Activated CD8-positive, alpha-beta T cell treated with anti-CD3 and anti-CD28 coated beads for 36 hours (primary cell): ENCODE measurements around the gene IGF2BP1. TPM values are rescaled to one million over a fixed set of nuclear protein-coding genes. Genes with fewer than 3 reads are reported as not detected.

Experiments
- ATAC-seq: fragments of 200-7000 bp; cut with Tn5 transposase; one replicate; pipeline ENCODE4 v1.10.0; 2021; ENCODE audit warnings: mild to moderate bottlenecking, moderate library complexity
- CTCF ChIA-PET: fragments of 350-600 bp; sonication (Branson Sonifier 250); formaldehyde crosslinking; loops from one replicate; lab custom pipeline; 2021; ENCODE audit warnings: antibody characterized with exemption; lab: Charles Lee
- POLR2A ChIA-PET: fragments of 350-600 bp; sonication (Branson Sonifier 250); formaldehyde crosslinking; loops from one replicate; lab custom pipeline; 2021; ENCODE audit warnings: antibody characterized with exemption; lab: Charles Lee
- DNase-seq: peaks from one replicate; pipeline ENCODE4 v3.0.0-alpha.2; 2020
- H3K27ac Mint-ChIP-seq: one replicate; pipeline ENCODE4 v1.8.0; 2021; ENCODE audit warnings: mild to moderate bottlenecking, mixed read lengths
- H3K27me3 Mint-ChIP-seq: one replicate; pipeline ENCODE4 v1.8.0; 2021; ENCODE audit warnings: mixed read lengths
- H3K36me3 Mint-ChIP-seq: one replicate; pipeline ENCODE4 v1.8.0; 2021; ENCODE audit warnings: low read depth, mixed read lengths
- H3K4me1 Mint-ChIP-seq: one replicate; pipeline ENCODE4 v1.8.0; 2021; ENCODE audit warnings: low read depth, mixed read lengths
- H3K4me3 Mint-ChIP-seq: one replicate; pipeline ENCODE4 v1.8.0; 2021; ENCODE audit warnings: mild to moderate bottlenecking, moderate library complexity, mixed read lengths
- H3K9me3 Mint-ChIP-seq: one replicate; pipeline ENCODE4 v1.8.0; 2021; ENCODE audit warnings: mixed read lengths
- intact Hi-C: fragments of 100-400 bp; cut with micrococcal nuclease; formaldehyde crosslinking; loops from one replicate; pipeline ENCODE4 v1.10.0; 2022
- total RNA-seq, 2 experiments: library from RNA; stranded (reverse); gene quantifications; one replicate each; pipeline ENCODE4 v1.2.3, GENCODE V29; 2021
- TF ChIP-seq, protein P1 (sequence below): fragments of 200-600 bp; IDR thresholded peaks from one replicate; pipeline ENCODE4 v1.8.0; 2022; ENCODE audit warnings: antibody characterized with exemption, mild to moderate bottlenecking

The IGF2BP1 gene
- total RNA-seq, 2 experiments from 2014 or later: 0.18 to 0.51 TPM

GRCh38 chr17:49012769-49013255 lies 15.6 kb downstream of the IGF2BP1 start:
- Mint-ChIP-seq H3K27me3 (peaks cover 51% of the 10 kb centered on the region), H3K4me3 (no peak overlapping the region), H3K36me3 (no peaks in the 10 kb centered on the region), H3K9me3 (no peaks in the 10 kb centered on the region), H3K4me1 (no peaks in the 10 kb centered on the region), H3K27ac (no peak overlapping the region)
- intact Hi-C loops: no loop called here
- ATAC-seq (no peak), DNase-seq (no peak)
- CTCF ChIA-PET: interaction anchor here (1.2 to 1.6 kb wide), 3 partner anchors 18 to 35 kb away, joined by 3 to 7 read pairs (median 4); no protein-coding TSS in a partner anchor
- POLR2A ChIA-PET: no interaction called here
- TF ChIP-seq, protein P1, sequence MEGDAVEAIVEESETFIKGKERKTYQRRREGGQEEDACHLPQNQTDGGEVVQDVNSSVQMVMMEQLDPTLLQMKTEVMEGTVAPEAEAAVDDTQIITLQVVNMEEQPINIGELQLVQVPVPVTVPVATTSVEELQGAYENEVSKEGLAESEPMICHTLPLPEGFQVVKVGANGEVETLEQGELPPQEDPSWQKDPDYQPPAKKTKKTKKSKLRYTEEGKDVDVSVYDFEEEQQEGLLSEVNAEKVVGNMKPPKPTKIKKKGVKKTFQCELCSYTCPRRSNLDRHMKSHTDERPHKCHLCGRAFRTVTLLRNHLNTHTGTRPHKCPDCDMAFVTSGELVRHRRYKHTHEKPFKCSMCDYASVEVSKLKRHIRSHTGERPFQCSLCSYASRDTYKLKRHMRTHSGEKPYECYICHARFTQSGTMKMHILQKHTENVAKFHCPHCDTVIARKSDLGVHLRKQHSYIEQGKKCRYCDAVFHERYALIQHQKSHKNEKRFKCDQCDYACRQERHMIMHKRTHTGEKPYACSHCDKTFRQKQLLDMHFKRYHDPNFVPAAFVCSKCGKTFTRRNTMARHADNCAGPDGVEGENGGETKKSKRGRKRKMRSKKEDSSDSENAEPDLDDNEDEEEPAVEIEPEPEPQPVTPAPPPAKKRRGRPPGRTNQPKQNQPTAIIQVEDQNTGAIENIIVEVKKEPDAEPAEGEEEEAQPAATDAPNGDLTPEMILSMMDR: no peak

- ATAC-seq (no peak), DNase-seq (no peak)
- no peak overlapping the region for H3K27ac Mint-ChIP-seq
- no peaks in the 10 kb centered on the region for H3K9me3 Mint-ChIP-seq
- ChIA-PET CTCF (interaction anchor here (1.4 to 1.9 kb wide), 3 partner anchors 8 to 335 kb away, joined by 3 to 6 read pairs (median 5); no protein-coding TSS in a partner anchor), POLR2A (no interaction called here)
- TF ChIP-seq, protein P1: no peak
- no peaks in the 10 kb centered on the region for H3K36me3 Mint-ChIP-seq
- H3K4me1 Mint-ChIP-seq: no peaks in the 10 kb centered on the region
- H3K4me3 Mint-ChIP-seq: no peak overlapping the region
- H3K27me3 Mint-ChIP-seq: peaks cover 49% of the 10 kb centered on the region
- intact Hi-C loops: no loop called here
Measured at GRCh38 chr17:49013311-49014213, 16.4 kb downstream of the IGF2BP1 start.

GRCh38 chr17:49015179-49015923 lies 18.2 kb downstream of the IGF2BP1 start:
- DNase-seq: no peak
- no peaks in the 10 kb centered on the region for H3K36me3 Mint-ChIP-seq
- H3K4me3 Mint-ChIP-seq: no peak overlapping the region
- POLR2A ChIA-PET: interaction anchor here (0.6 to 0.8 kb wide), 2 partner anchors 108 to 276 kb away, joined by 3 read pairs; no protein-coding TSS in a partner anchor
- intact Hi-C loops: no loop called here
- ATAC-seq: no peak
- no peak overlapping the region for H3K27ac Mint-ChIP-seq
- CTCF ChIA-PET: interaction anchor here (0.9 to 1.9 kb wide), 5 partner anchors 9 to 337 kb away, joined by 3 to 16 read pairs (median 5); no protein-coding TSS in a partner anchor
- H3K9me3 Mint-ChIP-seq: no peaks in the 10 kb centered on the region
- TF ChIP-seq, protein P1: no peak
- H3K27me3 Mint-ChIP-seq: peaks cover 46% of the 10 kb centered on the region
- no peaks in the 10 kb centered on the region for H3K4me1 Mint-ChIP-seq

- intact Hi-C loops: no loop called here
- H3K9me3 Mint-ChIP-seq: no peaks in the 10 kb centered on the region
- POLR2A ChIA-PET: interaction anchor here (0.8 kb wide), 1 partner anchor 108 kb away, joined by 3 read pairs; no protein-coding TSS in a partner anchor
- DNase-seq (no peak), ATAC-seq (no peak)
- no peak overlapping the region for H3K4me3 Mint-ChIP-seq
- peaks cover 44% of the 10 kb centered on the region for H3K27me3 Mint-ChIP-seq
- H3K36me3 Mint-ChIP-seq: no peaks in the 10 kb centered on the region
- CTCF ChIA-PET: interaction anchor here (1.9 kb wide), 2 partner anchors 15 to 16 kb away, joined by 5 to 16 read pairs; no protein-coding TSS in a partner anchor
- no peaks in the 10 kb centered on the region for H3K4me1 Mint-ChIP-seq
- TF ChIP-seq, protein P1: no peak
- H3K27ac Mint-ChIP-seq: no peak overlapping the region
Measured at GRCh38 chr17:49015924-49016774, 19.0 kb downstream of the IGF2BP1 start.
